HG02943 (cell line): ENCODE results near the gene HACD3.

Experiments used
- ATAC-seq: cut with Tn5 transposase; IDR thresholded peaks from one replicate; pipeline ENCODE4 v1.9.1; 2021; ENCODE audit warnings: mild to moderate bottlenecking, low read depth, moderate library complexity; ENCODE audit not compliant: unreplicated experiment

Gene HACD3, protein sequence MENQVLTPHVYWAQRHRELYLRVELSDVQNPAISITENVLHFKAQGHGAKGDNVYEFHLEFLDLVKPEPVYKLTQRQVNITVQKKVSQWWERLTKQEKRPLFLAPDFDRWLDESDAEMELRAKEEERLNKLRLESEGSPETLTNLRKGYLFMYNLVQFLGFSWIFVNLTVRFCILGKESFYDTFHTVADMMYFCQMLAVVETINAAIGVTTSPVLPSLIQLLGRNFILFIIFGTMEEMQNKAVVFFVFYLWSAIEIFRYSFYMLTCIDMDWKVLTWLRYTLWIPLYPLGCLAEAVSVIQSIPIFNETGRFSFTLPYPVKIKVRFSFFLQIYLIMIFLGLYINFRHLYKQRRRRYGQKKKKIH

DNA sequence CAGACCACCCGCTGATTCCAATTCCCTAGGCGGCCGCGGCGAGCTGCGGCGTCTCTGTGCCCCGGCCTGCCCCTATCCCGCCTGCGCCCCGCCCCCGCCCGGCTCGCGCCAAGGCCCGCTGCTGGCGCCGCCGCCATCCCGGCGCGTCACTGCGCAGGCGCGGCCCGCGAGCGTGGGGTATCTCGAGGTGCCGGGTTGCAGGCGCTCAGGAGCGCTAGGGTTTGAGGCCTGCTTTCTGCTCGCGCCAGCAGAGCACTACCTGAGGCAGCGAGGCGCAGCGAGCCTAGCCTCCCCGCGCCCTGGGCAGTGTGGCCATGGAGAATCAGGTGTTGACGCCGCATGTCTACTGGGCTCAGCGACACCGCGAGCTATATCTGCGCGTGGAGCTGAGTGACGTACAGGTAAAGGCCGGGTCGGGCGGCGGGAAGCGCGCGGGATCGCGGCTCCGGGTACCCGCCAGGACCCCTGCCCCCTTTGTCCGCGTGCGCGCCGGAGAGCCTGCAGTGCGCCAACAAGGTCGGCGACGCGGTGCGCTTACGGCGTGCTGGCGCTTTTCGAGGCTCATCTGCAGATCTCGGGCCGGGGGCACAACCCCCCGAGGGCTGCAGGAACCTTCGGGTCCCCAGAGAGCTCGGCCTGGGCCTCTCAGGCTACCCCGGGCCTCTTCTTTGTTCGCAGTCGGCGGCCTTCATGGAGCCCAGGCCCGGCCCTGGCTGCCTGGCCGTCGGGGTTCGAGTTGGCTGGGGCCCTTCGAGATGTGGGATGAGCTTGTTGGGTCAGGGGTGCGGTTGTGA is at the start of gene HACD3:
HACD3 (plus strand) TSS at position 146 of the 794 bp plus-strand sequence; CDS start at position 315, 169 bp downstream.
- no peak for ATAC-seq

DNA sequence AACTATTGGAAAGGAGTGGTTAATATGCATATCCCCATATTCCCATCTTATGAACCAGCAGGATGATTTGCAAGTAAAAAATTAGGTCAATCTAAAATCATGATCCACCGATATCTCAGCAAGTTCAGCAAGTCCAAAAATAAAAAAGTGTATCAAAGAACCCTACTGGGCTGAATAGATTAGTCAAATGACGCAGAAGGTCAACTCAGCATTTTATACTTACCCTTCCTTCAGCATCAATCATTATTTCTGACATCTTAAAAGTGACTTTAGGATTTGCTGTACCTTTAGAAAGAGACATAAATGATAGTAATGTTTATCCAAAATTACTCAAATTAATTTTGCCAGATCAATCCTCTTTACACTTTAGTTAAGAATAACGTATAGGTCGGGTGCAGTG is 45.4 kb upstream of the HACD3 start:
- no peak for ATAC-seq

GRCh38 chr15:65494076-65494475 is 36.2 kb upstream of the HACD3 start:
- no peak for ATAC-seq

GRCh38 chr15:65509321-65509720 is 20.9 kb upstream of the HACD3 start:
- ATAC-seq = no peak

DNA sequence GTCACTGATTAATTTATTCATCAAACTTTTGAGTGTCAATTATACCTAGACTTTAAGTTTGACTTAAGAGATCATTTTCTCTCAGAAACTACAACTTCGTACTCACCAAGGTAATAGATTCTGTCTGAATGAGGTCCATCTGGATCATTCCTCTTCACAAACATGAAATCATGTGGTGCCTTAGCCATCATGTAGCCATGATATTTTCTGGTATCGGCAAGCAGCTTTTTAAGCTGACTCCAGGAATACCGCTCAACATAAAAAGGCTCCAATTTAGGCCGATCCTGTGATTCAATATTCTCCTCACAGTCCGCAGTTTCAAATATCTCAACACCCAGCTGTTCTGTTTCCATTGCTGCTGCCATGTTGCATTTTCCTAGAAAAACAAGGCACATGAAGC is 18.1 kb upstream of the HACD3 start:
- ATAC-seq = no peak

DNA sequence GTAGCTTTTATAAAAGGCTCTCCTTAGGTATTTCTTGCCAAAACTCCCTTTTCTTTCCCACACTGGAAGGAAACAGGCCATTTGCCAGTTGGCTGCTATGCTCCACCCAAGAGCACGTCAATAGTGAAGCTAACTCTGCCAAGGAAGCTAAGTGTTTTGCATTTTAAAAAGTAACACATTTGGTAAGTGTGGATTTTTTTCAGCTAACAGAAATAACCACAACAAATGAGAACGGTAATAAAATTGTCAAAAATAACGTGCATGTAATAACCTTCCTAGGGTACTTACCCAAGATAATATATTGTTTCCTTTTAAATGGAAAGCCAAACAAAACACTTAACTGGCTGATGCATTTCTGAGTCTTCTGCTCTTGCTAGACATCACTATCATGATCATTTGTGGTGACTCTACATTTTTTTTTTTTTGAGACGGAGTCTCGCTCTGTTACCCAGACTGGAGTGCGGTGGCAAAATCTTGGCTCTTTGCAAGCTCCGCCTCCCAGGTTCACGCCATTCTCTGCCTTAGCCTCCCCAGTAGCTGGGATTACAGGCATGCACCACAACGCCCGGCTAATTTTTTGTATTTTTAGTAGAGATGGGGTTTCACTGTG is 17.4 kb upstream of the HACD3 start:
- ATAC-seq = no peak

DNA sequence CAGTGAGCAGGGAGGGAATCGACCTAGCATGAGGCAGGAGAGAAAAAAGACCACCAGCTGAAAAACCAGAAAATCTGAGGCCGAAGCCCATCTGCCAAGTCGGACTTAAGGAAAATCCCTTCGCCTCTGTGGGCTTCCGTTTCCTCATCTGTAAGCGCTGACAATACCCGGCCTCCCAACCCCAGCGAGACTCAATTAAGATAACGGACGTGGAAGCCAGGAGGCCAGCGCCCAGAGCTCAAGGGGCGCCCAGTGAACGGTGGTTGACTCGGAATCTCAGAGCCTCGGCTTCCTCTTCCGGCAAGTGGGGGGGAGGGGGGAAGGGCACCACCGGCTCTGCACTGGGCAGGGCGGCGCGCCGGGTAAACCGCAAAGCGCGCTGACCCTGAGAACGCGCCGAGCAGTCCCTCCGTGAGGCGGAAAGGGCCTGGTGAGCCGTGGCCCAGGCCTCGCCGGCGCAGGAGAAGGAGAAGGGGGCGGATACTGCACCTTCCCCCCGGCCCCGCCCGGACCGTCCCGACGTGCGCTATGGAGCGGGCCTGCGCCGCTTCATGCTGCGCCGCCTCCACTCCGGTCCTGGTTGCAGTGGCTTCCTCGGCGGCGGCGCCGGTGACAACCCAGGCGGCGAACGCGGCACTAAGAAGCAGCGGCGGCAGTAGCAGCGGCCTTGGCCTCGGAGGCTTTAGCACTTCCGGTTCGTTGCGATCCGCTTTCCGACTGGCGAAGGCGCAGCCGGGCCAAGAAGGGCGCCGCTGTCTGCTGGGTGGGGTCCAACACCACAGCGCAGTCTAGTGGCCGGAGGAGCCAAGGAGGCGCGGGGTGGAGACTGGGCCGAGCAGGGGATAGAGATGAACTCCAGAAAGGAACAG is 13.0 kb upstream of the HACD3 start, which contains the start of gene DPP8:
DPP8 (minus strand) TSS at position 693 of the 869 bp plus-strand sequence. CDS start 5,136 bp downstream, outside the sequence.
- ATAC-seq = peak; percentile 90

- ATAC-seq = no peak
Measured at GRCh38 chr15:65517866-65518207, 12.4 kb upstream of the HACD3 start.

- no peak for ATAC-seq
Measured at GRCh38 chr15:65518633-65519285, 11.5 kb upstream of the HACD3 start.

- ATAC-seq = no peak
Measured at GRCh38 chr15:65521350-65521749, 8.9 kb upstream of the HACD3 start.

- no peak for ATAC-seq
Measured at GRCh38 chr15:65524226-65524625, 6.0 kb upstream of the HACD3 start.

DNA sequence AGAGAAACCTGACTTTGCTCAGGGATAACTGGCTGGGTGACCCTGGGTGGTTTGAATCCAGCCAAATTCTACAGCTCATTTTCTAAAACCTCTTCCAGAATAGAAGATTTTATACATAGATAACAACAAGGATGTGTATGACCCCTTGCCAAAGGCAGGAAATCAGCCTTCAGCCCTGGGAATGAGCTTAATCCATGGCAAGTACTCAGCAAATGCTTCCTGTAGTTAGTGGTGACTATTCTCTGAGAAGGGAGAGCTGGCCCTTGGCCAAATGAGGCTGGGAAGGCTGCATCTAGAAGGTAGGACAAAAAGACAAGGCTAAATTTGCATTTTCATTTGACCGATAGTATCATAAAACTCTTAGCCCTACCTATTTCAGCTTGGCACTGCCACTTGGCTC is 4.6 kb upstream of the HACD3 start:
- ATAC-seq = no peak

GRCh38 chr15:65528461-65529060 is 1.7 kb upstream of the HACD3 start:
- ATAC-seq = no peak

DNA sequence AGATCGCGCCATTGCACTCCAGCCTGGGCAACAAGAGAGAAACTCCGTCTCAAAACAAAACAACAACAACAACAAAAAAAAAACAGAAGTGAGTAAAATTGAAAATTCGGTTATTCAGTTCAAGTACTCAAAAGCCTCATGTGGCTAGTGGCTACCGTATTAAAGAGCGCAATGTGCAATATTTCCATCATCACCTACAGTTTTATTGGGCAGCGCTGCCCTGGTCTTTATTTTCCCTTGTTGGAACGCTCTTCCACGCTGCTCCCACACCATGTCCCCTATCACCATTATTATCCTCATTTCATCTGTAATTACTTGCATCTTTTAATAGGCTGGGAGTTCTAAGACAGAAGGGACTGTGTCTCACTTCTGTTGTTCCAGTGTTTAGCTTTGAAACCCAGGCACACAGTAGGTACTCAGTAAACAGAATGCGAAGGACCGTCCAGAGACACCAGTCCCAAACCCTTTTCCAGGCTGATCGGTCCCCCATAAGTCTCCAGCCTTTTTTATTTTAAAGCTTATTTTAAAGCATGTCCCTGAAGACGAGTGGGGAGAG is 423 bp upstream of the HACD3 start:
- ATAC-seq = no peak

- ATAC-seq = no peak
Measured at GRCh38 chr15:65532738-65533051, 2.4 kb downstream of the HACD3 start.

DNA sequence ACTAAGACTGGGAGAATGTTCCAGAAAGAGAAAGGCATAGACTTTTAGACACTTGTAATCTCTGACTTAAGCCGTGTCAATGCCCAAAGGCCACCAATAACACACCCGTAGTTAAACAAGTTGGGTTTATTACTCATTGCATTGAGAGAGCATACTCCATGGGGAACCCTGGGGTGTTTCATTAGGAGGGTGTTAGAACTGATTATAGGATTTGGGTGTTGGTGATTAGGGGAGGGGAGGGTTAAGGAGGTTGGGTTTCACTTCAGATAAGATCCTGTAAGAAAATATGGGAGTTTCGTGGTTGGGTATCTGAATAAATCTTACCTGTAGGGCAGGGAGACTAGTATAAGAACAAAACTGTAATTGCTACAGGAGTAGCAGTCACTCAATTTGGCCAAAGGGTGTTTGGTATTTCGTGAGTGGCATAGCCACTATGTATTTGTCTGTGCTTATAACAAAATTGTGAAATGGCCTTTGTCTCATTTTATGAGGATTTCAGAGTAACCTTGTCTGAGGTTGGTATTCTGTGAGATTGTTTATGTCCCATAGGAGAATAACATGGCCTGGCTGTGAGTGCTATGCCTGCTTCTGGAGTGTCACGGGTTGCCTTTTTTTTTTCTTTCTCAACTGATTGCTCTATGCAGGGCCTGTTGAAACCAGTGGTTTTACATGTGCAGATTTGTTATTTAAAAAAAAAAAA is 2.9 kb downstream of the HACD3 start:
- no peak for ATAC-seq

DNA sequence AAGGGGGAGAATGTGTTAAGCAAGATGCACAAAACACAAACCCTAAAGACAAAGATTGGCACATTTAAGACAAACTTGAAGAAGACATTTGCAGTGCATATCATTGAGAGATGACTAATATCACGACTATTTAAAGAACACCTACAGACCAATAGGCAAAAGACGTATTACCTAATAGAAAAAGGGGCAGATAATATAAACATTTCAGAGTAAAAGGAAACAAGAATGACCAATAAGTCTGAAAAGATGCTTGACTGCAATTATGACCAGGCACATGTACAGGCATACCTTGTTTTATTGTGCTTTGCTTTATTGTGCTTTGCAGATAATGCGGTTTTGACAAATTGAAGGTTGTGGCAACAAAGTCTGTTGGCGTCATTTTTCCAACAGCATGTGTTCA is 4.9 kb downstream of the HACD3 start:
- ATAC-seq = no peak

GRCh38 chr15:65540314-65540713 is 10.1 kb downstream of the HACD3 start:
- ATAC-seq = no peak
